H1 (cell line): ENCODE measurements around the gene CAMTA1. TPM values are rescaled to one million over a fixed set of nuclear protein-coding genes. Genes with fewer than 3 reads are reported as not detected.

Experiments used
- CTCF ChIA-PET: fragments of 300-600 bp; sonication (Branson Sonifier 250); formaldehyde crosslinking; loops from one replicate; lab custom pipeline; 2021; ENCODE audit not compliant: partially characterized antibody; lab: Charles Lee
- POLR2A ChIA-PET: fragments of 300-600 bp; sonication (Branson Sonifier 250); formaldehyde crosslinking; loops from one replicate; lab custom pipeline; 2021; ENCODE audit warnings: inconsistent platforms; ENCODE audit not compliant: partially characterized antibody; lab: Charles Lee
- DNase-seq, 2 experiments: peaks; one replicate each; pipeline versions ENCODE4 v3.0.0 to v3.0.0-alpha.2; 2010 to 2022; ENCODE audit warnings: low spot score in 2 of 2, low read depth in 1 of 2, mixed read lengths in 1 of 2
- FAIRE-seq: peaks from 2 replicates; lab custom pipeline; 2011; peaks lifted over from hg19 to GRCh38; lab: Jason Lieb, UNC
- H2AFZ ChIP-seq: 2 replicates; pipeline ENCODE4 v1.8.1; 2012; ENCODE audit warnings: low read length, inconsistent platforms
- H2AK5ac ChIP-seq: 2 replicates; pipeline ENCODE4 v1.6.1; 2013; ENCODE audit warnings: low read depth, low read length
- H2BK120ac ChIP-seq: replicated peaks from 2 replicates; pipeline ENCODE3; 2013; ENCODE audit warnings: low read depth, low read length, inconsistent platforms
- H2BK12ac ChIP-seq: 2 replicates; pipeline ENCODE4 v1.6.1; 2013; ENCODE audit warnings: low read depth, low read length
- H2BK15ac ChIP-seq: 2 replicates; pipeline ENCODE4 v1.6.1; 2013; ENCODE audit warnings: low read length
- H2BK20ac ChIP-seq: 2 replicates; pipeline ENCODE4 v1.6.1; 2013; ENCODE audit warnings: low read length
- H2BK5ac ChIP-seq: 2 replicates; pipeline ENCODE4 v1.6.1; 2013; ENCODE audit warnings: low read depth, low read length
- H3K14ac ChIP-seq: 2 replicates; pipeline ENCODE4 v1.6.1; 2013; ENCODE audit warnings: inconsistent platforms; ENCODE audit not compliant: insufficient read length
- H3K18ac ChIP-seq: 2 replicates; pipeline ENCODE4 v1.6.1; 2013; ENCODE audit warnings: low read length; ENCODE audit errors: extremely low read depth
- H3K23ac ChIP-seq: 2 replicates; pipeline ENCODE4 v1.6.1; 2013; ENCODE audit warnings: inconsistent platforms; ENCODE audit not compliant: insufficient read length
- H3K23me2 ChIP-seq: 2 replicates; pipeline ENCODE4 v1.6.1; 2013; ENCODE audit warnings: low read depth, low read length
- H3K27ac ChIP-seq: 2 replicates; pipeline ENCODE4 v1.6.1; 2011; ENCODE audit warnings: low read depth, low read length, inconsistent platforms
- H3K27me3 ChIP-seq, 4 experiments: replicated peaks in 1 of 4; 1 replicate in 1 of 4; 2 replicates in 3 of 4; pipeline versions ENCODE4 v1.6.1 to v1.8.1; 2011 to 2013; ENCODE audit warnings: low read length in 3 of 4, mild to moderate bottlenecking in 3 of 4, inconsistent platforms in 2 of 4, mixed read lengths in 2 of 4, moderate library complexity in 1 of 4; ENCODE audit not compliant: control insufficient read depth in 3 of 4, insufficient read depth in 3 of 4; ENCODE audit errors: extremely low read depth in 1 of 4
- H3K36me3 ChIP-seq, 4 experiments: 2 replicates each; pipeline versions ENCODE4 v1.6.1 to v1.8.1; 2011 to 2013; ENCODE audit warnings: mild to moderate bottlenecking in 4 of 4, low read length in 3 of 4, moderate library complexity in 2 of 4, control low read depth in 1 of 4, inconsistent platforms in 1 of 4; ENCODE audit not compliant: insufficient read depth in 4 of 4, control insufficient read depth in 2 of 4
- H3K4ac ChIP-seq: replicated peaks from 2 replicates; pipeline ENCODE3; 2013; ENCODE audit warnings: low read length, low read depth, mixed read lengths, inconsistent platforms; ENCODE audit not compliant: insufficient read length
- H3K4me1 ChIP-seq, 4 experiments: replicated peaks in 1 of 4; 1 replicate in 1 of 4; 2 replicates in 3 of 4; pipeline versions ENCODE4 v1.6.1 to v1.8.1; 2011 to 2013; ENCODE audit warnings: low read length in 3 of 4, inconsistent platforms in 2 of 4, mixed read lengths in 1 of 4; ENCODE audit not compliant: insufficient read depth in 4 of 4, control insufficient read depth in 3 of 4
- H3K4me2 ChIP-seq, 2 experiments: 2 replicates each; pipeline versions ENCODE4 v1.6.1 to v1.8.1; 2011 to 2013; ENCODE audit warnings: low read depth in 2 of 2, low read length in 2 of 2, control low read depth in 1 of 2, inconsistent platforms in 1 of 2, mild to moderate bottlenecking in 1 of 2; ENCODE audit not compliant: insufficient read depth in 1 of 2
- H3K4me3 ChIP-seq, 4 experiments: fragments of 200-600, 300-600 bp in 1 of 4; sonication (generic), shearing (Covaris generic), sonication (Bioruptor Twin) in 1 of 4; 2 replicates each; pipeline versions ENCODE4 v1.5.1 to v1.8.1; 2011 to 2016; ENCODE audit warnings: low read length in 4 of 4, low read depth in 3 of 4, control low read depth in 2 of 4, inconsistent platforms in 2 of 4, mild to moderate bottlenecking in 2 of 4, mixed read lengths in 1 of 4, moderate library complexity in 1 of 4; ENCODE audit not compliant: insufficient read depth in 2 of 4; ENCODE audit errors: extremely low read depth in 1 of 4
- H3K56ac ChIP-seq: replicated peaks from 2 replicates; pipeline ENCODE3; 2013; ENCODE audit warnings: low read depth, mild to moderate bottlenecking, mixed read lengths, low read length, inconsistent platforms; ENCODE audit not compliant: insufficient read length
- H3K79me1 ChIP-seq: 2 replicates; pipeline ENCODE4 v1.6.1; 2013; ENCODE audit warnings: low read depth, low read length, control low read depth
- H3K79me2 ChIP-seq, 2 experiments: 2 replicates each; pipeline versions ENCODE4 v1.6.1 to v1.8.1; 2012 to 2013; ENCODE audit warnings: low read length in 2 of 2, mild to moderate bottlenecking in 2 of 2, inconsistent platforms in 1 of 2; ENCODE audit not compliant: insufficient read depth in 2 of 2, control insufficient read depth in 1 of 2
- H3K9ac ChIP-seq, 4 experiments: replicated peaks in 1 of 4; 1 replicate in 1 of 4; 2 replicates in 3 of 4; pipeline versions ENCODE4 v1.6.1 to v1.8.1; 2011 to 2013; ENCODE audit warnings: low read depth in 3 of 4, low read length in 3 of 4, control low read depth in 2 of 4, mild to moderate bottlenecking in 2 of 4, moderate library complexity in 2 of 4, inconsistent platforms in 1 of 4; ENCODE audit errors: extremely low read depth in 1 of 4
- H3K9me3 ChIP-seq, 2 experiments: 2 replicates each; pipeline versions ENCODE4 v1.6.1 to v1.8.1; 2012 to 2013; ENCODE audit warnings: mild to moderate bottlenecking in 2 of 2, moderate library complexity in 2 of 2, control low read depth in 1 of 2, inconsistent platforms in 1 of 2, low read depth in 1 of 2, low read length in 1 of 2, mixed read lengths in 1 of 2; ENCODE audit not compliant: insufficient read depth in 2 of 2
- H4K20me1 ChIP-seq, 2 experiments: replicated peaks in 1 of 2; 2 replicates each; pipeline versions ENCODE3 to v1.8.1; 2011 to 2013; ENCODE audit warnings: inconsistent platforms in 2 of 2, low read length in 2 of 2, mild to moderate bottlenecking in 1 of 2; ENCODE audit not compliant: insufficient read depth in 2 of 2, control insufficient read depth in 1 of 2
- H4K5ac ChIP-seq: 2 replicates; pipeline ENCODE4 v1.6.1; 2013; ENCODE audit warnings: low read length, low read depth, mixed read lengths, inconsistent platforms; ENCODE audit not compliant: insufficient read length
- H4K8ac ChIP-seq: 2 replicates; pipeline ENCODE4 v1.8.0; 2013; ENCODE audit warnings: mild to moderate bottlenecking, moderate library complexity, low read length, inconsistent platforms; ENCODE audit not compliant: insufficient read depth; ENCODE audit errors: extremely low read depth
- H4K91ac ChIP-seq: replicated peaks from 2 replicates; pipeline ENCODE3; 2013; ENCODE audit warnings: low read length, mixed read lengths, inconsistent platforms; ENCODE audit not compliant: insufficient read length
- BACH1 ChIP-seq: IDR thresholded peaks from 2 replicates; pipeline ENCODE4 v1.6.1; 2012; ENCODE audit warnings: low read length, improper control_type of control experiment
- CHD2 ChIP-seq: IDR thresholded peaks from 2 replicates; pipeline ENCODE4 v1.6.1; 2012; ENCODE audit warnings: low read length, improper control_type of control experiment
- CTCF ChIP-seq, 3 experiments: IDR thresholded peaks; 1 replicate in 2 of 3; 2 replicates in 1 of 3; pipeline versions ENCODE4 v1.5.1 to v1.6.1; 2011; ENCODE audit warnings: low read length in 3 of 3, mild to moderate bottlenecking in 3 of 3, inconsistent platforms in 2 of 3, low read depth in 1 of 3, moderate library complexity in 1 of 3; ENCODE audit not compliant: insufficient read depth in 1 of 3; ENCODE audit errors: control extremely low read depth in 1 of 3
- FOSL1 ChIP-seq: IDR thresholded peaks from 2 replicates; pipeline ENCODE4 v1.6.1; 2011; ENCODE audit warnings: mild to moderate bottlenecking, low read depth, low read length, moderate library complexity; ENCODE audit not compliant: insufficient read depth
- HDAC6 ChIP-seq: IDR thresholded peaks from one replicate; pipeline ENCODE4 v1.7.1; 2012; ENCODE audit warnings: low read depth, mild to moderate bottlenecking, inconsistent platforms, low read length, moderate library complexity
- MAFK ChIP-seq: IDR thresholded peaks from 2 replicates; pipeline ENCODE4 v1.6.1; 2012; ENCODE audit warnings: low read depth, mild to moderate bottlenecking, improper control_type of control experiment, low read length
- NRF1 ChIP-seq: IDR thresholded peaks from 2 replicates; pipeline ENCODE4 v1.6.1; 2011; ENCODE audit warnings: mild to moderate bottlenecking, low read depth, low read length, improper control_type of control experiment
- PHF8 ChIP-seq: fragments of 200-600 bp; sonication (generic); conservative IDR thresholded peaks from 2 replicates; pipeline ENCODE4 v1.7.1; 2012; ENCODE audit warnings: low read depth, mild to moderate bottlenecking, inconsistent platforms, low read length, moderate library complexity
- RAD21 ChIP-seq, 2 experiments: IDR thresholded peaks in 1 of 2; conservative IDR thresholded peaks in 1 of 2; 2 replicates each; pipeline ENCODE4 v1.6.1; 2011; ENCODE audit warnings: low read depth in 2 of 2, low read length in 2 of 2, improper control_type of control experiment in 1 of 2, inconsistent platforms in 1 of 2, mild to moderate bottlenecking in 1 of 2, moderate library complexity in 1 of 2
- RFX5 ChIP-seq: IDR thresholded peaks from 2 replicates; pipeline ENCODE4 v1.6.1; 2011; ENCODE audit warnings: low read depth, low read length, improper control_type of control experiment, borderline replicate concordance
- SP2 ChIP-seq: IDR thresholded peaks from 2 replicates; pipeline ENCODE4 v1.6.1; 2012; ENCODE audit warnings: mild to moderate bottlenecking, low read length, inconsistent platforms
- WGBS, 2 experiments: shearing (Covaris generic) in 1 of 2; methylation state at CpG; one replicate each; pipeline versions ENCODE4 v1.1.6 to v1.1.7; 2013 to 2015; ENCODE audit warnings: low lambda C conversion rate in 2 of 2, mixed read lengths in 2 of 2, inconsistent platforms in 1 of 2, low coverage in 1 of 2, missing lambda C conversion rate in 1 of 2; ENCODE audit not compliant: insufficient replicate concordance in 2 of 2, insufficient coverage in 1 of 2, insufficient read length in 1 of 2; ENCODE audit errors: extremely low coverage in 1 of 2, missing lambda C conversion rate in 1 of 2; 5-methylcytosine and 5-hydroxymethylcytosine counted together
- polyA plus RNA-seq, 7 experiments: library from polyadenylated mRNA; depleted of rRNA in 3 of 7; stranded (reverse) in 5 of 7; unstranded in 2 of 7; fragments of >200 nt in 5 of 7; fragments of 200-250 nt in 2 of 7; gene quantifications; 1 replicate in 5 of 7; 2 replicates in 1 of 7; 4 replicates in 1 of 7; pipeline versions ENCODE4 v1.2.1 to v1.2.3, GENCODE V29; 2011 to 2013; ENCODE audit warnings: missing spikeins in 2 of 7, mixed read lengths in 2 of 7
- total RNA-seq: library from RNA; stranded (reverse); fragmentation: NEBNext Ultra II Directional; extraction: Animal tissue kit (Norgen Biotek cat#: 25700); gene quantifications from 2 replicates; pipeline ENCODE4 v1.2.1, GENCODE V29; 2021

The CAMTA1 gene
- total and polyA plus RNA-seq, 2 of the 8 experiments (the other 6 are each of a cell fraction or from before 2014, with no cell fraction given): 65.0 to 119 TPM

GRCh38 chr1:7594714-7595295, 809.6 kb downstream of the CAMTA1 start:
- Histone ChIP-seq H2BK120ac (no peak overlapping the region), H3K79me2 (no peaks in the 10 kb centered on the region), H3K56ac (no peak overlapping the region), H3K79me1 (no peaks in the 10 kb centered on the region), H3K9ac (no peak overlapping the region; a peak in 1 of 7 replicates), H2BK5ac (no peak overlapping the region), H3K14ac (no peak overlapping the region), H3K4ac (no peak overlapping the region), H2BK20ac (no peak overlapping the region), H3K23ac (no peak overlapping the region), H3K4me1 (no peaks in the 10 kb centered on the region), H4K91ac (no peak overlapping the region), H3K4me2 (no peak overlapping the region), H4K8ac (no peak overlapping the region), H3K36me3 (no peaks in the 10 kb centered on the region), H3K27me3 (no peaks in the 10 kb centered on the region), H2AFZ (no peak overlapping the region), H3K23me2 (no peaks in the 10 kb centered on the region), H2BK12ac (no peak overlapping the region), H2BK15ac (no peak overlapping the region), H4K20me1 (no peaks in the 10 kb centered on the region), H3K9me3 (no peaks in the 10 kb centered on the region; a peak in 1 of 4 replicates), H3K18ac (no peak overlapping the region), H3K4me3 (no peak overlapping the region), H4K5ac (no peak overlapping the region), H2AK5ac (no peak overlapping the region), H3K27ac (no peak overlapping the region)
- no peak for FAIRE-seq
- CTCF ChIA-PET: interaction anchor here (0.6 to 3.5 kb wide), 14 partner anchors 9 to 228 kb away, joined by 3 to 20 read pairs (median 4); no protein-coding TSS in a partner anchor
- no peak for DNase-seq
- POLR2A ChIA-PET: interaction anchor here (0.9 kb wide), 1 partner anchor 13 kb away, joined by 3 read pairs; no protein-coding TSS in a partner anchor
- 87% methylated on average over 13 of the region's 13 CpGs; no CpG with 5 or more reads in 1 of the 2 experiments for WGBS, 2 experiments
- TF ChIP-seq RAD21 (IDR thresholded peaks at IDR 0.05 in 1 of 2, conservative IDR thresholded peaks at IDR 0.05 in 1 of 2; ENCODE audit: low read depth in 2 of 2, low read length in 2 of 2): no peak
- TF ChIP-seq MAFK: no peak
- no peak for TF ChIP-seq FOSL1
- no peak for TF ChIP-seq CTCF (IDR thresholded peaks at IDR 0.05; ENCODE audit: control extremely low read depth in 1 of 3, insufficient read depth in 1 of 3, low read depth in 1 of 3, low read length in 3 of 3)
- TF ChIP-seq NRF1: no peak
- no peak for TF ChIP-seq RFX5
- TF ChIP-seq CHD2: no peak
- no peak for TF ChIP-seq HDAC6
- no peak for TF ChIP-seq PHF8
- no peak for TF ChIP-seq SP2
- no peak for TF ChIP-seq BACH1
